A549 (cell line): ENCODE measurements around the gene ABCC1. TPM values are rescaled to one million over a fixed set of nuclear protein-coding genes. Genes with fewer than 3 reads are reported as not detected.
"Not testable (repeated sequence)": the region's sequence is repeated elsewhere in the genome, so short reads cannot be mapped to it uniquely, and the experiment has no call there.

Source experiments
- ATAC-seq, 2 experiments: fragments of 200-7000 bp in 1 of 2; fragments of >200 bp in 1 of 2; cut with Nextera tagmentation in 1 of 2; cut with Tn5 transposase in 1 of 2; 3 replicates each; pipeline versions ENCODE4 v1.8.0 to v1.9.1; 2018 to 2020; ENCODE audit warnings: mild to moderate bottlenecking in 1 of 2, moderate library complexity in 1 of 2
- CTCF ChIA-PET: fragments of 300-600 bp; sonication (Branson Sonifier 250); formaldehyde crosslinking; extraction: SDS; loops from one replicate; lab custom pipeline; 2021; ENCODE audit warnings: antibody characterized with exemption, inconsistent platforms; lab: Yijun Ruan, JAX
- POLR2A ChIA-PET: fragments of 350-600 bp; formaldehyde crosslinking; extraction: SDS; loops from one replicate; lab custom pipeline; 2021; ENCODE audit warnings: antibody characterized with exemption, inconsistent platforms; lab: Yijun Ruan, JAX
- DNase-seq, 2 experiments: peaks; one replicate each; pipeline versions ENCODE4 v3.0.0 to v3.0.0-alpha.2; 2011 to 2016; ENCODE audit warnings: low read depth in 1 of 2, low spot score in 1 of 2
- FAIRE-seq: peaks from 2 replicates; lab custom pipeline; 2011; peaks lifted over from hg19 to GRCh38; lab: Jason Lieb, UNC
- H3K27ac ChIP-seq, 2 experiments: fragments of >200 bp; sonication (Bioruptor Twin); formaldehyde crosslinking; 3 replicates each; pipeline ENCODE4 v1.5.1; 2016 to 2017
- H3K4me1 ChIP-seq: fragments of >200 bp; sonication (Bioruptor Twin); formaldehyde crosslinking; 3 replicates; pipeline ENCODE4 v1.6.1; 2016
- H3K4me2 ChIP-seq: fragments of >200 bp; sonication (Bioruptor Twin); formaldehyde crosslinking; 3 replicates; pipeline ENCODE4 v1.6.1; 2016
- H3K4me3 ChIP-seq: fragments of >200 bp; sonication (Bioruptor Twin); formaldehyde crosslinking; 3 replicates; pipeline ENCODE4 v1.5.1; 2016
- H3K9me3 ChIP-seq: fragments of >200 bp; sonication (Bioruptor Twin); formaldehyde crosslinking; 3 replicates; pipeline ENCODE4 v1.6.1; 2016
- CBX8 ChIP-seq: fragments of 200-600 bp; sonication (generic); IDR thresholded peaks from 2 replicates; pipeline ENCODE4 v1.6.1; 2016
- CHD2 ChIP-seq: fragments of 150-350 bp; IDR thresholded peaks from 2 replicates; pipeline ENCODE4 v1.6.1; 2014; ENCODE audit warnings: low read length; ENCODE audit not compliant: partially characterized antibody
- FOSB ChIP-seq: fragments of 250-450 bp; sonication (Bioruptor Pico); IDR thresholded peaks from 2 replicates; pipeline ENCODE4 v1.5.0; 2020; ENCODE audit warnings: mild to moderate bottlenecking, moderate library complexity
- HOXB13 ChIP-seq: fragments of 250-450 bp; sonication (Bioruptor Pico); IDR thresholded peaks from 2 replicates; pipeline ENCODE4 v1.5.0; 2020; ENCODE audit warnings: low read depth, mild to moderate bottlenecking, moderate library complexity
- MAFK ChIP-seq: fragments of 450-650 bp; IDR thresholded peaks from 2 replicates; pipeline ENCODE4 v1.6.1; 2014; ENCODE audit not compliant: partially characterized antibody
- MYC ChIP-seq: IDR thresholded peaks from 2 replicates; pipeline ENCODE4 v1.6.1; 2012; ENCODE audit warnings: mild to moderate bottlenecking, inconsistent platforms, low read length, improper control_type of control experiment, borderline replicate concordance
- POLR2A ChIP-seq: IDR thresholded peaks from 2 replicates; pipeline ENCODE4 v1.6.1; 2012; ENCODE audit warnings: mild to moderate bottlenecking, low read length
- RARB ChIP-seq: fragments of 250-450 bp; sonication (Bioruptor Pico); IDR thresholded peaks from 2 replicates; pipeline ENCODE4 v1.8.0; 2021; ENCODE audit warnings: mild to moderate bottlenecking, moderate library complexity
- SREBF2 ChIP-seq: fragments of 450-650 bp; IDR thresholded peaks from 2 replicates; pipeline ENCODE4 v1.6.1; 2014; ENCODE audit warnings: mild to moderate bottlenecking, moderate library complexity
- TP53 ChIP-seq: fragments of 250-450 bp; sonication (Bioruptor Pico); IDR thresholded peaks from 2 replicates; pipeline ENCODE4 v1.5.0; 2021; ENCODE audit warnings: mild to moderate bottlenecking, moderate library complexity
- ZFP36 ChIP-seq: fragments of 450-650 bp; IDR thresholded peaks from 2 replicates; pipeline ENCODE4 v1.6.1; 2014; ENCODE audit warnings: borderline replicate concordance; ENCODE audit not compliant: partially characterized antibody
- ZSCAN20 ChIP-seq: fragments of 250-450 bp; sonication (Bioruptor Pico); IDR thresholded peaks from 2 replicates; pipeline ENCODE4 v1.8.0; 2022; ENCODE audit warnings: mild to moderate bottlenecking, moderate library complexity
- WGBS: methylation state at CpG from one replicate; pipeline ENCODE4 v1.1.6; 2017; ENCODE audit errors: missing lambda C conversion rate; 5-methylcytosine and 5-hydroxymethylcytosine counted together
- polyA plus RNA-seq, 4 experiments: library from polyadenylated mRNA; depleted of rRNA in 3 of 4; stranded (reverse); fragments of >200 nt; fragmentation: RNase III in 1 of 4; extraction: RNeasy Plus Mini Kit Qiagen cat#74134 plus additional on column Dnase treatment in 1 of 4; gene quantifications; 2 replicates in 3 of 4; 3 replicates in 1 of 4; pipeline ENCODE4 v1.2.3, GENCODE V29; 2011 to 2017
- TF ChIP-seq, protein P1 (sequence below): fragments of >200 bp; sonication (Bioruptor Twin); formaldehyde crosslinking; IDR thresholded peaks from 3 replicates; pipeline ENCODE4 v1.5.1; 2016
- TF ChIP-seq, protein P2 (sequence below): IDR thresholded peaks from 2 replicates; pipeline ENCODE4 v1.6.1; 2012
- TF ChIP-seq, protein P3 (sequence below): fragments of >200 bp; sonication (Bioruptor Twin); formaldehyde crosslinking; IDR thresholded peaks from 2 replicates; pipeline ENCODE4 v1.6.1; 2016

Gene ABCC1
- polyA plus RNA-seq, 2 of the 4 experiments (the other 2 are of a cell fraction) = 56.5 to 93.8 TPM

DNA sequence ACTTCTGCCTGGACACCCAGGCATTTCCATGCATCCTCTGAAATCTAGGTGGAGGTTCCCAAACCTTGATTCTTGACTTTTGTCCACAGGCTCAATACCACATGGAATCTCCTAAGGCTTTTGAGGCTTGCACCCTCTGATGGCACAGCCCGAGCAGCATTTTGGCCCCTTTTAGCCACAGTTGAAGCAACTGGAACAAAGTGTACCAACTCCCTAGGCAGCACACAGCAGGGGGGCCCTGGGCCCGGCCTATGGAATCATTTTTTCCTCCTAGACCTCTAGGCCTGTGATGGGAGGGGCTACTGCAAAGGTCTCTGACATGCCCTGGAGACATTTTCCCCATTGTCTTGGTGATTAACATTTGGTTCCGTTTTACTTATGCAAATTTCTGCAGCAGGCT, 32.0 kb downstream of the ABCC1 start:
- POLR2A ChIA-PET = no interaction called here
- H3K9me3 ChIP-seq = peaks cover 33% of the 10 kb centered on the region
- 64% methylated on average over 3 of the region's 3 CpGs for WGBS
- TF ChIP-seq ZSCAN20 (CRISPR knock-in tag) = no peak
- TF ChIP-seq ZFP36 = peak; percentile 98
- no peak for TF ChIP-seq SREBF2
- CTCF ChIA-PET = no interaction called here
- ATAC-seq (no peak), FAIRE-seq (no peak), DNase-seq (no peak)
- H3K4me1 ChIP-seq = peaks cover 65% of the 10 kb centered on the region
- H3K27ac ChIP-seq = no peak overlapping the region
- no peak overlapping the region for H3K4me2 ChIP-seq
- no peak overlapping the region for H3K4me3 ChIP-seq

DNA sequence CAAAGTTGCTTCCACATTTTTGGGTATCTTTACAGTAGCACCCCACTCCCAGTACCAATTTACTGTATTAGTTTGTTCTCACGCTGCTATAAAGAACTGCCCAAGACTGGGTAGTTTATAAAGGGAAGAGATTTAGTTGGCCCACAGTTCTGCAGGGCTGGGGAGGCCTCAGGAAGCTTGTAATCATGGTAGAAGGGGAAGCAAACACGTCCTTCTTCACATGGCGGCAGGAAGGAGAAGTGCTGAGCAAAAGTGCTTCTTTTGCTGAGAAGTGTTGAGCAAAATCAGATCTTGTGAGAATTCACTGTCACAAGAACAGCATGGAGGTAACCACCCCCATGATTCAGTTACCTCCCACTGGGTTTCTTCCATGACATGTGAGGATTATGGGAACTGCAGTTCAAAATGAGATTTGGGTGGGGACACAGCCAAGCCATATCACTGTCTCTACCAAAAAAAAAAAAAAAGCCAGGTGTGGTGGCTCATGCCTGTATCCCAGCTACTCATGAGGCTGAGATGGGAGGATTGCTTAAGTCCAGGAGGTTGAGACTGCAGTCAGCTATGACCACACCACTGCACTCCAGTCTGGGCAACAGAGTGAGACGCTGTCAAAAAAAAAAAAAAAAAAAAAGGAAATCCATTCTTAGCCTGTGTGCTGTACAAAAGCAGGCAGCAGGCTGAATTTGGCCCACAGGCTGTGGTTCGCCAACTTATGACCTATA, 32.9 kb downstream of the ABCC1 start:
- ATAC-seq, H3K4me3 ChIP-seq, DNase-seq, FAIRE-seq, H3K4me2 ChIP-seq, POLR2A ChIA-PET, CTCF ChIA-PET: not testable (repeated sequence)
- peak; percentile 21 for TF ChIP-seq ZFP36
- WGBS = 88% methylated on average over 5 of the region's 5 CpGs
- H3K27ac ChIP-seq = peak overlapping the region in 1 of 2 experiments; percentile 97; a peak in 2 of 6 replicates
- peaks cover 62% of the 10 kb centered on the region for H3K4me1 ChIP-seq
- H3K9me3 ChIP-seq = peaks cover 33% of the 10 kb centered on the region

DNA sequence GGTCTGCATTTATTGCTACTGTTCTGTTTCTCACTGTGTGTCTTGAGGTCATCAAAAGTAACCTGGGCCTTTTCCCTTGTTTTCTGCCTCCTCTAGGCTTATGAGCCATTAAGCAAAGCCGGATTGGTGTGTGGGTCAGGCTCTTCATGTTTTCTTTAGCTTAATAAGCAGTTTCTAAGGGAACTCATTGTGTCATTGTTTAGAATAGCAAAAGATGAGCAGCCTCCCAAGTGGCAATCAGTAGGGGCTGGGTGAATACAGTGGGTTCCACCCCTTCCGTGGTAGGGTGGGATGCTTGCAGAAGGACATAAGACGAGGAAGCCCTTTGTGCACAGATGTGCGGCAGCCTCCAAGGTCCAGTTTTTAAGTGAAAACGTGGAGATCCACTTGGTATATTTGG, 34.5 kb downstream of the ABCC1 start:
- WGBS = 66% methylated on average over 5 of the region's 5 CpGs
- Histone ChIP-seq H3K4me2 (peak overlapping the region; percentile 14; the same call in 1 of the 3 replicates), H3K9me3 (peaks cover 23% of the 10 kb centered on the region), H3K4me1 (peaks cover 62% of the 10 kb centered on the region), H3K27ac (peak overlapping the region; percentile 25 to 97; a peak in 4 of 6 replicates), H3K4me3 (no peak overlapping the region)
- TF ChIP-seq FOSB (CRISPR knock-in tag) (no peak), MAFK (peak; percentile 42)
- no peak for DNase-seq
- no peak for FAIRE-seq
- ChIA-PET POLR2A (interaction anchor here (1.0 kb wide), 1 partner anchor 17 kb away, joined by 3 read pairs; no protein-coding TSS in a partner anchor), CTCF (no interaction called here)
- ATAC-seq = no peak

DNA sequence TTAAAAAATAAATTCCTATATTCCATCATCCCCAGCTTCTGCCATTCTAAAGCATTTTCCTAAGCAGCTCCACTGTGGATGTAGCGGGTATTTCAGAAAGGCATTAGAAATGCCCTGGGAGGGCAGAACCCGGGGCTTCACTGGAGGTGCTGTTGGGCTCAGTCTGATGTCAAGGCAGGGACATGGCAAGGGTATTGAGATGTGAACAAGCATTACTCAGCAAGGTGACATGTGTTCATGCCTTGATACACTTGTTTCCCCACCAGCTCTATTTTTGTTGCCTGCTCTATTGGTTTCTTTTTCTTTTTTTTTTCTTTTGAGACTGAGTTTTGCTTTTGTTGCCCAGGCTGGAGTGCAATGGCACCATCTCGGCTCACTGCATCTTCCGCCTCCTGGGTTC, 35.7 kb downstream of the ABCC1 start:
- FAIRE-seq (no peak), ATAC-seq (no peak), DNase-seq (no peak)
- TF ChIP-seq SREBF2 (no peak), ZFP36 (no peak), MYC (no peak), POLR2A (no peak), TP53 (no peak), HOXB13 (CRISPR knock-in tag) (no peak), CHD2 (no peak), RARB (CRISPR knock-in tag) (no peak), CBX8 (no peak)
- TF ChIP-seq, protein P1, sequence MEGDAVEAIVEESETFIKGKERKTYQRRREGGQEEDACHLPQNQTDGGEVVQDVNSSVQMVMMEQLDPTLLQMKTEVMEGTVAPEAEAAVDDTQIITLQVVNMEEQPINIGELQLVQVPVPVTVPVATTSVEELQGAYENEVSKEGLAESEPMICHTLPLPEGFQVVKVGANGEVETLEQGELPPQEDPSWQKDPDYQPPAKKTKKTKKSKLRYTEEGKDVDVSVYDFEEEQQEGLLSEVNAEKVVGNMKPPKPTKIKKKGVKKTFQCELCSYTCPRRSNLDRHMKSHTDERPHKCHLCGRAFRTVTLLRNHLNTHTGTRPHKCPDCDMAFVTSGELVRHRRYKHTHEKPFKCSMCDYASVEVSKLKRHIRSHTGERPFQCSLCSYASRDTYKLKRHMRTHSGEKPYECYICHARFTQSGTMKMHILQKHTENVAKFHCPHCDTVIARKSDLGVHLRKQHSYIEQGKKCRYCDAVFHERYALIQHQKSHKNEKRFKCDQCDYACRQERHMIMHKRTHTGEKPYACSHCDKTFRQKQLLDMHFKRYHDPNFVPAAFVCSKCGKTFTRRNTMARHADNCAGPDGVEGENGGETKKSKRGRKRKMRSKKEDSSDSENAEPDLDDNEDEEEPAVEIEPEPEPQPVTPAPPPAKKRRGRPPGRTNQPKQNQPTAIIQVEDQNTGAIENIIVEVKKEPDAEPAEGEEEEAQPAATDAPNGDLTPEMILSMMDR = no peak
- TF ChIP-seq, protein P2, sequence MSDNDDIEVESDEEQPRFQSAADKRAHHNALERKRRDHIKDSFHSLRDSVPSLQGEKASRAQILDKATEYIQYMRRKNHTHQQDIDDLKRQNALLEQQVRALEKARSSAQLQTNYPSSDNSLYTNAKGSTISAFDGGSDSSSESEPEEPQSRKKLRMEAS = no peak
- TF ChIP-seq, protein P3, sequence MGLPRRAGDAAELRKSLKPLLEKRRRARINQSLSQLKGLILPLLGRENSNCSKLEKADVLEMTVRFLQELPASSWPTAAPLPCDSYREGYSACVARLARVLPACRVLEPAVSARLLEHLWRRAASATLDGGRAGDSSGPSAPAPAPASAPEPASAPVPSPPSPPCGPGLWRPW = no peak
- Histone ChIP-seq H3K4me2 (no peak overlapping the region), H3K4me1 (peaks cover 63% of the 10 kb centered on the region), H3K27ac (peak overlapping the region in 1 of 2 experiments; percentile 97; a peak in 3 of 6 replicates), H3K4me3 (no peak overlapping the region), H3K9me3 (peaks cover 23% of the 10 kb centered on the region)
- POLR2A ChIA-PET = no interaction called here
- CTCF ChIA-PET = no interaction called here
- 90% methylated on average over 4 of the region's 4 CpGs for WGBS
